Measurements from ENCODE around the gene SLC25A51.
"Not testable (repeated sequence)": the region's sequence is repeated elsewhere in the genome, so short reads cannot be mapped to it uniquely, and the experiment has no call there.

The SLC25A51 gene

DNA sequence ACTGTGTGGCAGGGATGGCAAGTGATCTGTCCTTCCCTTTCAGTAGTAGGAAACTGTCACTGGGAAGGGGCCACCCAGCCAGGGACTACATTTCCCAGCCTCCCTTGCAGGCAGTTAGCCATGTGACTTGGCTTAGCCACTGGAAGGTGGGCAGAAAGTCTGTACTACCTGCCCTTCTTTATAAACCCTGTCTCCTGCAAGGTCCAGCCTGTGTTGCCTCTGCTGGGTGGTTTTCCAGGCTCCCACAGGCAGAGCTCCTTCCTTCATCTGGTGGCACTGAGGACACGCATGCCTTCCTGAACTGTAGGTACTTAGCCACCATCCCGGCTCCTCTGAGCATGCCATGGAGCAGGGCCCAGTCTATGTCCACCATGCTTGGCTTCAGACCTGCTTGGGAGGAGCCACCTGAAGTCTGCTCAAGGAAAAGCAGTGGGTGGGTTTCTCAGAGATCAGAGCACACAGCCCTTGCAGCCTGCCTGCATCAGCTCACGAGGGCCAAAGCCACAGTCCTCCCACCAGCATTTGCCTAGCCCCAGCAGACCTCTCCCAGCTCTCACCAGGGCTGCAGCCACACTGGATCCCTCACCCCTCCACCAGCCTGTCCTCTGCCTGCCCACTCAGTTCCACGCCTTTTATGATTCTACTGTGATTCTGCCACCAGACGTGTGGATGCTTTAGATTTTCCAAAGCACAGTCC is 16.7 kb upstream of the SLC25A51 start:
- no peak for DNase-seq (ENCODE audit: low read depth)

DNA sequence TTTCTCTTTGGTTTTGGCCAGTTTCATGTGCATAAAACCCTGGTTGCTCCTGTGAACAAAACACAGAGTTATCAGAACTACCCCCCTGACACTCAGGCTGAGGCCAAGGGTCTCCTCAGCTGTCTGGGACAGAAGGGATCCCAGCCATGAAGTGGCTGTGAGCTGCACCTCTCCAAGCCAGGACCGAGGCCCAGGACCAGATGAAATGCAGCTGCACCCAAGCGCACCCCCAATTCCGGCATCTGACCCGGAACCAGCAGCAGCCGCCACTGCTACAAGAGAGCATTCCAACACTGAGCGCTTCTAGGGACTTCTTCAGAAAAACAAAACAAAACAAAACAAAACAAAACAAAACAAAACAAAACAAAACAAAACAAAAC is 16.0 kb upstream of the SLC25A51 start:
- DNase-seq (ENCODE audit: low read depth) = no peak

DNA sequence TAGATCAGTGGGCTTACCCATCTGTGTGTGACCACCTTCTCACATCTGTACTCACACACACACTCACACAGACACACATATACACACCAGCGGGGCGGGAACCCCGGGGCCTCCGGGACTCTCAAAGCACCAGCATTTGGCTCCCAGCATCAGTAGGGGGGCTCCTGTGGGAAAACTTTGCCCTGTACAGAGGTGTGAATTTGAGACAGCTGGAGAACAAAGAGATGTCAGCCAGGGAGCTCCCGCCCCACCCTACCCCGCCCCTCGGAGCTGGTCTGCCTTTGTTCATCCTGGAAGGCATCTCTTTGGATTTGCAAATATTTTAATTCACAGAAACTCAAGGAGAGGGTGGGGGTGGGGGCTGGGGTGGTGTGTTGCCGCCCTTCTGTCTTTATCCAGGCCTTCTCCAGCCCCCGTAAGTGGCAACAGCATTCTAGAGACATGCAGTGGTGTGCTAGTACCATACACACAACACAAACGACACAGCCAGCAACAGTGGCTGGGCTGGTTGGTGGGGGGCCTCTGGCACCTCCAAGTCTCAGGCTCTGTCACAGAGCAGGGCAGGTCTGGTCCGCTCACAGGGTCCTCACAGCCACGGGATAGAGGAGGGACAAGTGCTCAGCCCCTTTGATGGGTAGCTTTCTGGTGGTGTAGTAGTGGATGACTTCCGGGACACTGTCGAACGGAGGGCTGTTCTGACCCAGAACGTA is 15.5 kb upstream of the SLC25A51 start:
- DNase-seq (ENCODE audit: low read depth) = no peak

DNA sequence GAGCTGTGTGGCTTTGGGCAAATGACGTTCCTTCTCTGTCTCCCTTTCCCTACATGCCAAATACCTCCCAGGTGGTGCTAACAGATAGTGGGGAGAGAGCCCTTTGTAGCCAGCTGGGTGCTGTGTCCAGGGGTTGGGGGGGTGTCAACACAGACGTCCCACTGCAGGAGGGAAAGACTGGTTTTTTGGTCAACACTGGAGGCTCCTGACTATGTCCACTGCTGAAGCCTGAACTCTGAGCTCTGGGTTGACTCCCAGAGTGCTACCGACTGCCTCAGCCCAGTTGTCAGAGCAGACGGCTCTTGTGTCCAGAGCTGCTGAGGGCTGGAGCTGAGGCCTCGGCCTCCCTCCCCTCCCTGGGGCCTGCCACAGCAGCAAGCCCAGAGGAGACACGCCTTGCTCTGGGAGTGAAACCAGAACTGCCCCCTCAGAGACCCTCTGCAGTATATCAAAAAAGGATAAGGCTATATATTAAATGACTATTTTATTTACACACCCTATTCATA is 14.8 kb upstream of the SLC25A51 start:
- no peak for DNase-seq (ENCODE audit: low read depth)

DNA sequence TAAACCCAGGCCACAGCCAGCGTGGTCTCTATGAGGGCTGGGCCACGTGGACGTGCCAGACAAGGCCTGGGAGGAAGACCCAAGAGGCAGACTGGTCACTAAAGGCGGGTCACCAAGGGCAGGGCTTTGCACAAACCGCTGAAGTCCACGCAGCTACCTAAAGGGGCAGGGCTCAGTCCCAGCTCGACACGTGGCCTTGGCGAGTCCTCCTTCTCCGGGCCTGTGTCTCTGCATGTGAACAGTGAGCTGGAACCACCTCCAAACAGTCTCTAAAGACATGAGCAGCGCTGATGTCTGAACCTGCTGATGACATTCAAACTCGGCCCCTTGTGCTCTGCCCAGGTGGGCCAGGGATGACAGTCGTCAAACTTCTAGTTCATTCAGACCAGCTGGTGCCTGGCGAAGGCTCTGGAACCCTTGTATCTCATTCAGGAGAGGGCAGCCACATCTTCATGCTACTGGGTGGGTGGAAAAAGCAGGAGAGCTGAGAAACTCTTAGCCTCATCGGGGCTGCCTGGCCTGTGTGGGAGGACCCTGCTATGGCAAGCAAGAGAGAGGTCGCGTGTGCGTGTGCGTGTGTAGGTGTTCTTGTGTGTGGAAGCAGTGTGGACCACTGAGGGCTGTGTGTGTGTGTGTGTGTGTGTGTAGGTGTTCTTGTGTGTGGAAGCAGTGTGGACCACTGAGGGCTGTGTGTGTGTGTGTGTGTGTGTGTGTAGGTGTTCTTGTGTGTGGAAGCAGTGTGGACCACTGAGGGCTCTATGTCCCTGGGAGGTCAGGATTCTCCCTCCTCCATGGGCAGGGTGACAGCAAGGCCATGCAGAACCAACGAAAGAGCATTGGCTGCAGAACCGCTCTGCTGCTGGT is 14.1 kb upstream of the SLC25A51 start:
- DNase-seq (ENCODE audit: low read depth) = no peak

DNA sequence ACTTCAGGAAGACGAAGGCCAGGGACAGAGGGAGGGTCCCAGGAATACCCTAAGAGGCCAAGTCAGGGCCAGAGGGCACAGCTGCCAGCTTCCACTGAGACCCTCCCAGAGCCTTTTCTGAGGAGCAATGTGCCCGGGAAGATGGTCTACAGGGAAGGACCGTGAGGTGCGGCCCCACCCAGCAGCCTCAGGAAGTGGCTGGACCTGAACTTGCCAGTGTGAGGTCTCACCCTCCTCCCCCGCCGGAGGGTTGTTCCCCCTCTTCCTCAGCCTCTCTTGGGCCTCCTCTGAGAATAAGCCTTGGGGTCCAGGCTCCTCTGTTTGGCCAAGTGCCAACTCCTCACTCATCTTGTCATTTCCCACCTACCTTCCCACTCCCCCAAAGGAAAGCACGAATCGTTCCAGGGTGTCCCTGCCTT is 13.4 kb upstream of the SLC25A51 start:
- DNase-seq (ENCODE audit: low read depth) = no peak

DNA sequence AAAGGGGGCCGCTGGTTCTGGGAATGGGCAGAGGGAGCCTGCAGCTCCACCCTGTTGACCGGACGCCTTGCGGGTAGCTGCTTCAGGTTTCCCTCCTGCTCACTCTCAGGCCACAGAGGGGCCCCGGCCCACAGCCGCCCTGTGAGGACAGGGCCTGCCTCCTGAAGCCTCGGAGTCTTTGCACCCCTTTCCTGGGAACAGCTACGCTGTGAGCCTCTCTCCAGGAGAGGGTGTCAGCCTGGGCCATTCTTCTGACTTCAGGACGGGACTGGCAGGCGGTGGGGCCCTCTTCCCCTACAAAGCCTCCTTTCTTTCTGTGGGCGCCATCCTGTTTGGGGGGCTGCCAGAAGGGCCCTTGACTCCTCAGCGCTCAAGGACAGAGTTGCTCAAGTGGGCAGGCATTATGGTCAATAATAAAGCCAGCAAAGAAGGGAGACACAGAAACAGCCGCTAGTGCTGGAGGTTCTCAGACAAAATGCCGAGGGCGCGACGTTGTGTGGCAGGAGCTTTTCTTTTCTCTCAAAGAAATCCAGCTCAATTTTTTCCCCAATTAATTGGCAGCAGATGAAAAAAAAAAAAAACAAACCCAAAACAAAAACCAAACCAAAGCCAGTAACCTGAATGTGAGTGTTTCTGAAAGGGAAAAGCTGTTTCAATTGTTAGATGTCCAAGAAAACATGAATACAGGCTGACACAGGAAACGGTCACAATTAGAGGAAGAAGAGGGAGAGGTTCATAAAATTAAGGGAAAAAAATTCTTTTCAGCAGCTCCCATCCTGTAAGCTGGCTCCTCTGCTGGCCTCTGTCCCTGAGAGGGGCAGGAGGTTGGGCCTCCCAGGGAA is 12.8 kb upstream of the SLC25A51 start:
- no peak for DNase-seq (ENCODE audit: low read depth)

DNA sequence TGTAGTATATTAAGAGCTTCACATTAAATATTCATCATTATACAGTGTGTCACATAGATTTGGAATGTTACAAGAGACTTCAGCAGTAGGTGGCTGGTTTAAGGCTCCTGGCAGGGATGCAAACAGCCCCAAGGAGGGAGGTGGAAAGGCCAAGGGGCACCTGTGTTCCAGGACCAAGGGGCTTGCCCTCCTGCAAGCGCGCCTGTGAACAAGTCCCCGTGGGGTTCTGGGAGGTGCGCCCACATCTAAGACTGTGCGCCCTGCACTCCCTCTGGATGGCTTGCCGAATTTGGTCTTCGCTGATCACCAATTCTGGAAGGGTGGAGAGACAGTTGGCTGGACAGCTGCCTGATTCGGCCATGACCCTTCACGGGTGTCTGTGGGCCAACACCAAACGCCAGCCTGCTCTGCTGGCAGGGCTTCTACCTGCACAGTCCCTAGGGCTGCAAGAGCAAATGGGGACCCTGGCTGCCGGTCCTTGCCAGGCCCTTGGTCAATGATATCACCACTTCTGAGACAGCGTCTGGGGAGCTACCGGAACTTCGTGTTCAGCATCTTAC is 12.1 kb upstream of the SLC25A51 start:
- DNase-seq (ENCODE audit: low read depth) = no peak

DNA sequence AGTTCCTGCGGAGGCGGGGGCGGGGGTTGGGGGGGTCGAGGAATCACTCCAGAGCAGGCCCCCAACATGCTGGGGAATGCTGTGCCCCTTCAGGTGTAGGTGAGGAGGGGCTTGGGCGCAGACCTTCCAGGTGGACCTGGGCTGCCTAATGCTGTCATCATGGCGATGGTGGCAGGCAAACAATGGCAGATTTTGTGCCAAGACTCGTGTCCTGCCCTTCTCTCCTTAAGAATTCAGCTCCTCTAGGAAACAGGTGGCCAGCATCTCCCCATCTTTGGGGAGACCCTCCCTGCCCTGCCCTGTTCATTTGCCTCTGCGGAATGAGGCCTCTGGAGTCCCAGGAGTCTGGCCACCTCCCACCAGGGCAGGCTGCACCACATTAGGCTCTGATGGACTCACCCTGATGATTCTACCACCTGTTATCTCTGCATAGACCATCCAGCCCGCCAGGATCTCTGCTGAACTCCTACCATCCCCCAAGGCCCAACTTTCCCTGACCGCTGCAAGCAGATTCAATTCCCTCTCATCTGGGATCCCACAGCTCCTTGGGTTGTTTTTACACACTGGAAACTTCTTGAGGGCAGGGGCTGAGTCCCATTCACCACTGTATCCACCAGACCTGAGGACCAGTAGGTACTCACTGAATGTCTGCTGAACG is 10.9 kb upstream of the SLC25A51 start:
- DNase-seq (ENCODE audit: low read depth) = no peak

DNA sequence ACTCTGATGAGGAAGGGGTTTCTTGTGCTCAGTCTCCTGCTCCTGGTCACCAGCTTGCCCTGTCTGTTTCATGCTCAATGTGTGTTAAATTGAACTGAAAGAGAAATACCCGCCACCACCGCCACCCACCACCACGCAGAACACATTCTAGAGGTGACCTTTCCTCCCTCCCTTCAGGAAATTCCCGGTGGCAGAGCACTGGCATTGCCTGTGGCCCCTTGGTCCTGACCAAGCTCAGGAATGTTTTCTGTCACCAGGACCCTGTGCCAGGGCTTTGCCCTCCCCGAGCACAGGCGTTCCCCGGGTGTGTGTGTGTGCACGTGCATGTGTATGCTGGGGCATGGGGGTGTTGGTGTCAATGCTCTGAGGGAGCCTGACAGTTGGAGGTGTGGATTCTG is 10.2 kb upstream of the SLC25A51 start:
- DNase-seq (ENCODE audit: low read depth) = no peak

DNA sequence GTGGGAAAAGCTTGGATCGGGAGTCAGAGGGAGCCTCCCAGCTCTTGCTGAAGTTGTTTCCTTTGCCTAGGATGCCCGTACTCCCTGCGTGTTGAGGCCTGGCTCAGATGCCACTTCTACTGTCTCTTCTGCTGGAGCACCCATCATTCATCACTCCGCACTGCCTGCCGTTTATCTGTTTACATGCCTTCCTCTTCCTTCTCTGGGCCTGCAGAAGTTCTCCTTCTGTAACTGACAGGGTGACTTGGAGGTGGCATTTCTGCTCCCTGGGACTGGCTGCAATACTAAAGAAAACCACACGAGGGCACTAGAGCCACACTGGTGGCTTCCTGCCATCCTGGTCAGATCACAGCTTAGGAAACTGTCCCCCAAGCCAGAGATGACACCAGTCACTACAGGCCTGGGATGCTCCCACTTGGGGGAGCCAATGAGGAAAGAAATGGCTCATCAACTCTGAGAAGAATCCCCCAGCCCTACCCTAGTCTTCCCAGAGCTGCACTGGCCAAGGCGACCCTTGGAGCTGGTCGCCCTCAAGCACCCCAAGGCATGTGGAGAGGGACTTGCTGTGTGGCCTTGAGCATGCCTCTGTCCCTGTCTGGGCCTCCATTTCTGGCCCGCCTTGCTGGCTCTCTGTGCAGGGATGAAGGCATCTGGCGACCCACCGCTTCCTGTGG is 9.7 kb upstream of the SLC25A51 start:
- DNase-seq (ENCODE audit: low read depth) = peak; percentile 64

DNA sequence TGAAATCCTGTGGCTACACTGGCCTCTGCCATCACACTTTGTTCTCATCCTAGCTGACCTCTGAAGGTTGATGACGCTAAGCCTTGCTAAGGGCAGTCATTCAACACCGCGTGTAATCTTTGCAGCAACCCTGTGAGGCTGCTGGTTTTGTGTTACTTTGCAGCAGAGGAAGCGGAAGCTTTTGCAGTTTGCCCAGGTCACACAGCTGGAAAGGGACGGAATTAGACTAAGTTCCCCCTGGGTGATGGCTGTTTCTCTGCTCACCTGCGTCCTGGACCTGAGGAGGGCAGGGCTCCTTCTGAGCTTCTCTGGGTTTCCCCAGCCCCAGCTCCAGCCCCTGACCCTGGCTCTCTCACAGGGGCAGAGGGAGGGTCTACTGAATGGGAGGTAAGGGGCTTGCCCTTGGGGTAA is 7.3 kb upstream of the SLC25A51 start:
- no peak for DNase-seq (ENCODE audit: low read depth)

DNA sequence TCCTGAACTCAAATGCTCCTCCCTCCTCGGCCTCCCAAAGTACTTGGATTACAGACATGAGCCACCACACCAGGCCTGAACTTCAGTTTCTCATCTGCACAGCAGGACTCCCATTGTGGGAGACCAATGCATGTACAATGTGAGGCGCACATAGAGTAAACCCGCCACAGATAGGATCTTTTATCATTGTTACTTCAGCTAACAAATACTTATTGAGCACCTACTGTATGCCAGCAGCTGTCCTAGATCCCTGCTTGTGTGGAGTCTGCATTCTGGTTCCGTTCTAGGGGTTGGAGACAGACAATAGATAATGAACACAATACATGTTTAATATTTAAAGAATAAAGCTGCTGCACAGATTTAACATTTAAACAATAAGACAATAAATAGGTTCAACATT is 6.3 kb upstream of the SLC25A51 start:
- no peak for DNase-seq (ENCODE audit: low read depth)

DNA sequence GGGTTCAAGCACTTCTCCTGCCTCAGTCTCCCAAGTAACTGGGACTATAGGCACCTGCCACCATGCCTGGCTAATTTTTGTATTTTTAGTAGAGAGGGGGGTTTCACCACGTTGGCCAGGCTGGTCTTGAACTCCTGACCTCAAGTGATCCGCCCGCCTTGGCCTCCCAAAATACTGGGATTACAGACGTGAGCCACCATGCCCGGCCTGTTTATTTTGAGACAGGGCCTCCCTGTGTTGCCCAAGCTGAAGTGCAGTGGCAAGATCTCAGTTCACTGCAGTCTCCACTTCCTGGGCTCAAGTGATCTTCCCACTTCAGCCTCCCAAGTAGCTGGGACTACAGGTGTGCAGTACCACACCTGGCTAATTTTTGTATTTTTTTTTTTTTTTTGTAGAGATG is 5.9 kb upstream of the SLC25A51 start:
- DNase-seq (ENCODE audit: low read depth) = not testable (repeated sequence)

DNA sequence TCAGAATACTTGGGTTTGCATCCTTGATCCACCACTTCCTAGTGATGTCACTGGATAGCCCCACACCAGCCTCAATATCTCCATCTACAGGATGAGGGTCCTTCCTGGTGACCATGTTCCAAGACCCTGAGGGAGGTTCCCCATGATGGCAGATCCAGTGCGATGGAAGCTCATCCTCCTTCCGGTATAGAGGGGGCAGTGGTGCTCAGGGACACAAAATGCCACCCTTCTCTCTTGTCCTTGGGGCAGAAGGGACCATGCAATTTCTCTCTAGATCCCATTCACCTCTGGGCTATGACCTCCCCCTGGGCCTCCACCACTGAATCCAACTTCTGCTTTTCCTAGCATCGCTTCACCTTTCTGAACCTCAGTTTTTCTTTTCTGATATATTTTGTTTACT is 5.4 kb upstream of the SLC25A51 start:
- no peak for DNase-seq (ENCODE audit: low read depth)

DNA sequence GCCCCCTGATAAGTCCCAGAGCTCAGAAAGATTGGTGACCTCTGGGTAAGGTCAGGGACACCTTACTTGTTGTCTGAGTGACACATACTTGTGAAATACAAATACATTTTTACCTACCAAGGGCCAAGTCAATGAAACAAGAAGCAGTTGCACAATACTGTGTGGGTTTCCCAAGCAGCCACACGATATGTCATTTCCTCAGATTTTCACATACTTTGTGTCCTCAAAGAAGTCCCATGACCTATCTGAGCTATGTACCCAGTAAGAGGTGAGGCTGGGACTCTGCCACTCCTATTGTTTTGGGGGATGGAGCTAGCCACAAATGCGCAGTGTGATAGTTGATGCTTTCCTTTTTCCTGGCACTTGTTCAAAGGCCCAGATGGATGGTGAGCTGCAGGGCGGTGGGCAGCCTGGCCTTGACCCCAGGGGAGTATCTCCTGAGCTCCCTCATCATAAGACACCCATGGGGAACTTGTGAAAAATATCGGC is 4.8 kb upstream of the SLC25A51 start:
- no peak for DNase-seq (ENCODE audit: low read depth)

DNA sequence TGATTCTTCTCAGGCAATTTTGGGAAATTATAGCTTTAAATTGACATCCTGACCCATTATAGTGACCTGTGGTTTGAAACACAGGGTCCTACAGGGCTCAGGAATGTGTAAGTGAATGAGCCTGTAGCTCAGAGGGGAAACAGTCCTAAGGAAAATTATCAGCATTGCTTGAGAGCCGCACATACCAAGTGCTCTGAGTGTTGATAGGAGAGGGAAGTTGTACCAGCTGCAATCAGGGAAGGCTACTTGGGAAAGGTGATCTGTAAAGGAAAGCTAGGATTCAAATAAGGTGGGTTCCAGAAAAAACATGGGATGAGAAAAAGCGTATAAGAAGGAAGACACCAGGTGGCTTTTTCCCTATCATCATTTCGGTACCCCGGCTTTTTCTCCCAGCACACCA is 4.4 kb upstream of the SLC25A51 start:
- DNase-seq (ENCODE audit: low read depth) = no peak

DNA sequence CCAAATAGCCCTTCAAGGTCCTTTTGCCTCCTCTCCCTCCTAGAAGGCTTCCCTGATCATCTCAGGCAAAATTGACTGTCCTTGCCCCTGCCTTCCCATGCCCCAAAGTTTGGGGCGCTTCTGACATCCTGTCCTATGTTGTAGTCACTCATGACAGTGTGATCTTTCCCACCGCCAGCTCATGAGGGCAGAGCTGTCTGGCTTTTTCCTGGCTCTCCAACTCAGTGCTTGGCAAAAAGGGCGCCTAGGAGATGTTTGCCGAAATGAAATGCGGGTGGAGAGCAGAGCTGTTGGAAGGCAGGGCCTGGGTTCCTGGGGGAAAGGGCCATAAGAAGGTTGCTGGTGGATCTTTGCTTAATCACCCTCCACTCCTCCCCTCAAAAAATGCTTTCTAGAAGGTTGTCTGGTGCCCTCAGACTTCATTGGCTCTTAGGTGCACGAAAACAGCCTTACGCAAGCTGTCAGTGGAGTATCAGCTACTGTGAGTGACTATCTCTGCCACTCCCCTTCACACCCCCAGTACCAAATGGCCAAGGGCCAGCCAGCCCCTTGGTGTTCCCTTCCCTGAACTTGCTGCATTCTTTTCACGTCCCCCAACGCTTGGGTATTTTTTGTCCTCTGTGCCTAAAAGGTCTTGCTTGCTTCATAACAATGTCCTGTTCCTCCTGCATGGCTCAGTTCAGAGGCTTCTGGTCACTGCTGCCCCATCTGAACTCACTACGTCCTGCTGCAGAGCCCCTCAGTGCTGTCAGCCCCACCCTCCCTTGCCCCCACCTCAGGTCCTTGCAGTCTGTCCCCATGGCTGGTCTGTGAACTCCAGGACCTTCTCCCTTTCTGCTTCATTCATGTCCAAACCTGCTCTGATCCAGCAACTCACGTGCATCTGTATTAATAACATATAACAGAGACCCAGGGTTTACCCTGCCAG is 2.6 kb upstream of the SLC25A51 start:
- no peak for DNase-seq (ENCODE audit: low read depth)

DNA sequence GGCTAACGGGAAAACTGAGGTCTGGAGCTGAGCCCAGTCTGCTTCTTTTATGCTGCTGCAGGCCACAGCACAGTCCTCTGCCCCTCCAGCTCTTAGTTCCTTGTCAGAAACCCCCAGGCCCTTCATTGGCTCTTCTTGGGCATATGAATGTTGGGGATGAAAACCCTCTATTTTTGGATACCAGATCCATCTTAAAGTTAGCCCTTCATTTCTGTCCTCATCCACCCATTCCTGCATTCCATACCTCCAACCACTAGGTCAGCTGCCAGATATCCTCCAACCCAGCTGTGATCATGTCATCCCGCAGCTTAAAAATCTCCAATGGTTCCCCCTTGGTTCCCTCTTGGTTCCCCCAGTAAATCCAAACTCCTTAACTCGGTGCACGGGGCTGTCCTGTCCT is 1.8 kb upstream of the SLC25A51 start:
- DNase-seq (ENCODE audit: low read depth) = no peak

Data from T follicular helper cell (primary cell).